Ishikawa (cell line): ENCODE data around the gene LONRF2.

Experiments used
- CEBPB ChIP-seq: IDR thresholded peaks from 2 replicates; pipeline ENCODE4 v1.6.1; 2012
- EGR1 ChIP-seq: IDR thresholded peaks from 2 replicates; pipeline ENCODE4 v1.6.1; 2012
- EP300 ChIP-seq: IDR thresholded peaks from 2 replicates; pipeline ENCODE4 v1.6.1; 2012; ENCODE audit warnings: borderline replicate concordance
- MAX ChIP-seq: IDR thresholded peaks from 2 replicates; pipeline ENCODE4 v1.6.1; 2012
- RAD21 ChIP-seq: IDR thresholded peaks from 2 replicates; pipeline ENCODE4 v1.6.1; 2012; ENCODE audit warnings: low read depth
- REST ChIP-seq: IDR thresholded peaks from 2 replicates; pipeline ENCODE4 v1.6.1; 2012; ENCODE audit warnings: low read depth, mild to moderate bottlenecking
- TAF1 ChIP-seq: IDR thresholded peaks from 2 replicates; pipeline ENCODE4 v1.6.1; 2012; ENCODE audit warnings: low read depth, mild to moderate bottlenecking
- TCF12 ChIP-seq: IDR thresholded peaks from 2 replicates; pipeline ENCODE4 v1.6.1; 2012; ENCODE audit warnings: low read depth
- YY1 ChIP-seq: IDR thresholded peaks from 2 replicates; pipeline ENCODE4 v1.6.1; 2012; ENCODE audit warnings: low read depth

- TF ChIP-seq RAD21, result peak; percentile 93
- TF ChIP-seq EGR1, result no peak
- no peak for TF ChIP-seq EP300
- TF ChIP-seq YY1, result no peak
- TF ChIP-seq REST, result no peak
- no peak for TF ChIP-seq TAF1
- TF ChIP-seq MAX, result no peak
- TF ChIP-seq CEBPB, result no peak
- TF ChIP-seq TCF12, result no peak
Measured at GRCh38 chr2:100260712-100261620, 61.3 kb downstream of the LONRF2 start.
